Right lung (tissue), 5 donors: ENCODE results near the gene PACS2. TPM values are rescaled to one million over a fixed set of nuclear protein-coding genes. Genes with fewer than 3 reads are reported as not detected.
"Not testable (repeated sequence)": the region's sequence is repeated elsewhere in the genome, so short reads cannot be mapped to it uniquely, and the experiment has no call there.

Experiments
- DNase-seq, 2 donors: peaks; one replicate each; pipeline ENCODE4 v3.0.0-alpha.2; 2013
- polyA plus RNA-seq, 5 donors: library from polyadenylated mRNA; unstranded; fragments of 120-200 nt; gene quantifications; one replicate each; pipeline versions ENCODE4 v1.2.1 to v1.2.3, GENCODE V29; 2013; ENCODE audit warnings: inconsistent platforms in 1 of 5, low replicate concordance in 1 of 5; ENCODE audit not compliant: insufficient read length in 5 of 5, insufficient read depth in 1 of 5

The PACS2 gene
- polyA plus RNA-seq, 5 donors: 61.8 to 92.3 (median 77.3) TPM

GRCh38 chr14:105330491-105330895 is 15.9 kb downstream of the PACS2 start:
- DNase-seq: no peak

- no peak for DNase-seq
Measured at GRCh38 chr14:105331575-105332349, 17.2 kb downstream of the PACS2 start.

- DNase-seq: no peak
Measured at GRCh38 chr14:105332350-105332874, 17.9 kb downstream of the PACS2 start.

- no peak for DNase-seq
Measured at GRCh38 chr14:105333020-105333490, 18.5 kb downstream of the PACS2 start.

GRCh38 chr14:105333613-105334364 is 19.2 kb downstream of the PACS2 start:
- no peak for DNase-seq

GRCh38 chr14:105334383-105335230 is 20.1 kb downstream of the PACS2 start:
- no peak for DNase-seq

GRCh38 chr14:105335231-105335542 is 20.6 kb downstream of the PACS2 start:
- not testable (repeated sequence) for DNase-seq

GRCh38 chr14:105335735-105336476 is 21.4 kb downstream of the PACS2 start:
- no peak for DNase-seq

GRCh38 chr14:105336477-105337287 is 22.1 kb downstream of the PACS2 start:
- DNase-seq: no peak

GRCh38 chr14:105337433-105337832 is 22.9 kb downstream of the PACS2 start:
- no peak for DNase-seq

GRCh38 chr14:105337966-105338741 is 23.6 kb downstream of the PACS2 start:
- DNase-seq: no peak

- no peak for DNase-seq
Measured at GRCh38 chr14:105340821-105341733, 26.5 kb downstream of the PACS2 start.

GRCh38 chr14:105343194-105343593 is 28.6 kb downstream of the PACS2 start:
- peak; percentile 41 to 42 for DNase-seq

- no peak for DNase-seq
Measured at GRCh38 chr14:105346200-105346533, 31.6 kb downstream of the PACS2 start.

GRCh38 chr14:105346876-105347586 is 32.5 kb downstream of the PACS2 start:
- no peak for DNase-seq

GRCh38 chr14:105347587-105347968 is 33.0 kb downstream of the PACS2 start:
- DNase-seq: no peak

GRCh38 chr14:105348169-105348944 is 33.8 kb downstream of the PACS2 start:
- DNase-seq: no peak
